HK-2 (cell line): ENCODE measurements around the gene MBNL1.
"Not testable (repeated sequence)": the region's sequence is repeated elsewhere in the genome, so short reads cannot be mapped to it uniquely, and the experiment has no call there.

Source experiments
- DNase-seq: peaks from one replicate; pipeline ENCODE4 v3.0.0-alpha.2; 2018; ENCODE audit not compliant: unreplicated experiment

MBNL1 gene

GRCh38 chr3:152377184-152377570, 108.4 kb downstream of the MBNL1 start:
- DNase-seq, result no peak

DNA sequence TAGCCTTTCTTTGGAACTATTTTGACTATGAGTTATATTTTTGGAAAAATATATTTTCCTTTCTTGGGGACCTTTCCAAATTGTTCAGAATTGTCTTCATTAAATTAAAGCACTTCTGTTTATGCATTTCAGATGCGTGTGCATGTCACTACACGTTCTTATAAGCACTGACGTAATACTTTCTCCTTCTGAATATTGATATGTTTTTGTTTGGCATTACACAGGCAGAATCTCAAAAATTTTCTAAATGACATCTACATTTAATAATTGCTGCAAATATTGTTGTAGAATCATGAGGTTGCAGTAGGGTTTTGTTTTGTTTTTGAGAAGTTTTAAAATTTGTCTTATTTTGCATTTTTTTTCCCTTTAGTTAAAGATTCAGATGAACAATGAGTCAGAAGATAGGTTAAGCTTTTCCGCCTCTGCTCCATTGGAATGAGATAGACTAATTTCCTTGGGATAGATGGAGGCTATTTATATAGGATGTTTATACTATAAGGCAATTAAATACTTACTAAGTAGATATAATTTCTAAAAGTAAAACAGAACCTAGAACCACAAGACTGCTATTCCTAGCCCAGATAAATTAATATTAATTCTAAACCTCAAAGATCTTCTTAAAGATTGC, 110.8 kb downstream of the MBNL1 start:
- no peak for DNase-seq

DNA sequence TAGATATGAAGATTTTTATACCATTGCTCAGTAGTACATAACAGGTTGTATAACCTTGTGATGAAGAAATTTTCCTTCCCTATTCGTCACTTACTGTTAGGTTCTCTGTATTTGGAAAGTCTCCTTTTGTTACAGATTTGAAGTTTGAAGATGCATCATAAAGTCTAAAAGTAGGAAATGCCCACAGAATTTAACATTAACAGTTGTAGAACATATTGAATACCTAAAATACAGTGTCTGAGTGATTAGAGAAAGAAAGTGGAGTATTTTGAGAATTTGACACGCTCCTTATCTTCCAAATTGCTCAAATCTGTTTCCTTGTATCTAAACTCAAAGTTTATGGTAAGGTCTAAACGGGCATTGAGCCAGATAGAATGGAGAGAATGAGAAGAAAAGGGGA, 111.3 kb downstream of the MBNL1 start:
- no peak for DNase-seq

GRCh38 chr3:152381881-152382295, 113.2 kb downstream of the MBNL1 start:
- DNase-seq, result no peak

GRCh38 chr3:152382312-152383135, 113.8 kb downstream of the MBNL1 start:
- DNase-seq, result no peak

DNA sequence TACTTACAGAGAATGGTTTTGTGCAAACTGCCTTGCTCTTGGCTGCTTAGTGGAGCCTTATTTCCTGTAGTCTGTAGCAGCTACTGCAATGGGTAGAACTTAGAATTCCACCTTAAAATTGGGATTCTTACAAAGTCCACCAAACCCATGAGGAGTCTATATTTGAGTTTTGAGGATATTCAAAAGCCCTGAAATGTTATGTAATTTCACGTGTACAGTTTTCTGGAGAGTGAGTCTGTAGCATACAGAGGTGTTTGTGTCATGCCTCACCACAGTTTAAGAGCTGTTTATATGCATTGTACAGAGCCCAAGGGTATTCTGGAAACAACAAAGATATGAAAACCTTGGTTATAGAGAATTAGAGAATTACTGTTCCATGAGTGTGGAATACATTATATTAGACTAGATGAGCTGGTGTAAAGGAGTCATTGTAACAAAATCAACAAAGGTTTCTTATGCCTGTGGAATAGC, 114.4 kb downstream of the MBNL1 start:
- no peak for DNase-seq

DNA sequence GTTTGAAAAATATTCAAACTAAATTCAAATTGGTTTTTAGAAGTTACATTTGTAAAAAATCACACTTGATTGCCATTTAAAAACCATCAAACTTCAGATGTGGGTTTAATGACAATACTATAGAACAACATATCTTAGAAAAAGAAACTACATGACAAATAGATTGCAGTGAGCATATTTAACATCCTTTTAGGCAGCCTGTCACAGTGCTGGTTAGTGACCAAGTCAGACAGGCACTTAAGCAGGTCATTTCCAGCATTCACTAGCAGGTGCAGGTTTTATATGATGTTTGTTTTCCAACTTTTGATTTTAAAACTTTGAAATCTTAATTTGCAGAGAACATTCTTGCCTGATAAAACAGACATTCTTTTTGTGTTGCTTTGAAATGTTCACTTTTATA, 115.7 kb downstream of the MBNL1 start:
- DNase-seq, result no peak

- DNase-seq, result no peak
Measured at GRCh38 chr3:152385761-152386160, 117.0 kb downstream of the MBNL1 start.

DNA sequence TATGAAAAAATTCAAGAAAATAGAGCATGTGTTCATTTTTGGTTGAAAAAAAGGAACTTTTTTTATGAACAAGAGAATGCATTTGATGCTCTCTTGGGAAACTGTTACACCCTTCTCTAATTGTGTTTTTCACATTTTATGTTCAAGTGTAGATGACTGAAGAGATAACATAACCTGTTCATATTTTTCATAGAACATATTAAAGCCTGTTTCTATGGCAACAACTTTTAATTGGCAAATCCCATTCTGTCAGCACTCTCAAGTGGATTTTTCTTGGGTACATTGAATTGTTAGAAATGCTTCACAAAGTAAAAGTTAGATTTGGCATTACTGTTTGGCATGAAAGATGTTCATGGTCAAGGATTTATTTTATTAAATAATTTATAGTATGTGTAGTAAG, 117.5 kb downstream of the MBNL1 start:
- DNase-seq, result no peak

- no peak for DNase-seq
Measured at GRCh38 chr3:152388631-152389030, 119.9 kb downstream of the MBNL1 start.

DNA sequence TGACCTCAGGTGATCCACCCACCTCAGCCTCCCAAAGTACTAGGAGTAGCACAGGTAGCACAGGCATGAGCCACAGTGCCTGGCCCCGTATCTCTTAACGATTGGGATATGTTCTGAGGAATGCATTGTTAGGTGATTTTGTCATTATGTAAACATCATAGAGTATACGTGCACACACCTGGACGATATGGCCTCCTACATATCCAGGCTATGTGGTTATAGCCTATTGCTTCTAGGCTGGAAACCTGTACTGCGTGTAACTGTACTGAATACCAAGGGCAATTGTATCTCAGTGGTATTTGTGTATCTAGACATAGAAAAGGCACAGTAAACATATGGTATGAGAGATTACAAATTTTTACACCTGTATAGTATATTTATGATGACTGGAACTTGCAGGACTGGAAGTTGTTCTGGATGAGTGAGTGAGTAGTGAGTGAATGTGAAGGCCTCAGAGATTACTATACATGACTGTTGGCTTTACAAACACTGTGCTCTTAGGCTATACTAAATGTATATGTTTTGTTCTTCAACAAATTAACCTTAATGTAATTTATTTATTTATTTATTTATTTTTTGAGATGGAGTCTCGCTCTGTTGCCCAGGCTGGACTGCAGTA, 120.7 kb downstream of the MBNL1 start:
- DNase-seq, result no peak

- DNase-seq, result no peak
Measured at GRCh38 chr3:152390647-152391046, 121.9 kb downstream of the MBNL1 start.

- no peak for DNase-seq
Measured at GRCh38 chr3:152391671-152392070, 122.9 kb downstream of the MBNL1 start.

- no peak for DNase-seq
Measured at GRCh38 chr3:152392272-152392880, 123.6 kb downstream of the MBNL1 start.

DNA sequence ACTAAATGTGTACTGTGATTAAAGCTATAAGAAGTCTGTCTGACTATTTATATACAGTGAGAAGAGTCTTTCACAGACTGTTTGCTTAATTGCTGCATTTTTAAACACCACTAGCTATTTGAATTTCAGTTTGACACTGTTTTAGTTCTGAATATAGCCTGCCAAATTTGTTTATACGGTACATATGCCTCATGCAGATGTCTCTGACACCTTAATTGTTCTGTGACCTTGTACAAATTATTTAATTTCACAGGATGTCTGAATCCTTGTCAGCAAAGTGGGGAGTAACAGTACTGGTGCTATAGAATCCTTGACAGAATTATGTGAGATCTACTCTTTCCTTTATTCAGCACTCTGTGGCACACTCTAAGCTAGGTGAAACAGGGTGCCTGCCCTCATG, 125.5 kb downstream of the MBNL1 start:
- no peak for DNase-seq

DNA sequence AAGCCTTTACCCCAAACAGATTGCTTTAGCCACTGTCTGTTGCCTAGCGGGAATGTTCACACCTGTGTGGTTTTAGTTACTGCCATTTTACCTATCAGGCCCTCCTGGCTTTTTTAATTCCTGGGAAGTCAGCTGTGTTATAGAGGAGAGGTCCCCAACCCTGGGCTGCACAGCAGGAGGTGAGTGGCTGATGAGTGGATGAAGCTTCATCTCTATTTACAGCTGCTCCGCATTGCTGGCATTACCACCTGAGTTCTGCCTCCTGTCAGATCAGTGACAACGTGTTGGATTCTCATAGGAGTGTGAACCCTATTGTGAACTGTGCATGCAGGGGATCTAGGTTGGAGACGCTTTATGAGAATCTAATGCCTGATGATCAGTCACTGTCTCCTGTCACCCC, 127.0 kb downstream of the MBNL1 start:
- DNase-seq, result no peak

DNA sequence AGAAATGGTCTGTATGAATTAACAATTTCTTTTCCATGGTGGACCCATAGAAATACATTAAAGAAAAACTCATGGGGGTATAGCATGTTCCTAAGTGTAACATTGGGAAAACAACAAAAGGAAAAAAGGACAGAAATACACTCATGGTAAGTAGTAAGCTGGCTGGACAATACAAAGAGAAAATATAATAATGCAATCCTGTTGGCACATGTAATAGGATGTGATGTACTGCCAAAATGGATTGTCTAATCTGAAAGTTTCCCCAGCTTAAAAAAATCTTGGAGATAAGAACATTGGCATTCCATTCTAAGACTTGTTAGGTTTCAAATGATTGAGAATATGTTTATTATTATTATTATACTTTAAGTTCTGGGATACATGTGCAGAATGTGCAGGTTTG, 128.1 kb downstream of the MBNL1 start:
- DNase-seq, result no peak

GRCh38 chr3:152397348-152397747, 128.6 kb downstream of the MBNL1 start:
- not testable (repeated sequence) for DNase-seq

GRCh38 chr3:152398495-152398894, 129.8 kb downstream of the MBNL1 start:
- DNase-seq, result no peak

DNA sequence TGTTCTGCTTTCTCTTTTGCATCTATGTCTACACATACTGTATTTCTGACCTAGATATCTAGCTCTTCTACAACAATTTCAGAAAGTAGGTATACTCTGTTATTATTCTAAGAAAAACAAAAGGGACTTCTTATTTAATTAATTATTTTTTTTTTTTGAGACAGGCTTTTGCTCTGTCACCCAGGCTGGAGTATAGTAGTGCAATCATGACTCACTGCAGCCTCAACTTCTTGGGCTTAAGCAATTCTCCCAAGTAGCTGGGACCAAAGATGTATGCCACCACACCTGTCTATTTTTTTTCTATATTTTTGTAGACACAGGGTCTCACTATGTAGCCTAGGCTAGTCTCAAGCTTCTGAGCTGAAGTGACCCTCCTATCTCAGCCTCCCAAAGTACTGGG, 130.6 kb downstream of the MBNL1 start:
- no peak for DNase-seq

GRCh38 chr3:152400887-152401286, 132.2 kb downstream of the MBNL1 start:
- no peak for DNase-seq

DNA sequence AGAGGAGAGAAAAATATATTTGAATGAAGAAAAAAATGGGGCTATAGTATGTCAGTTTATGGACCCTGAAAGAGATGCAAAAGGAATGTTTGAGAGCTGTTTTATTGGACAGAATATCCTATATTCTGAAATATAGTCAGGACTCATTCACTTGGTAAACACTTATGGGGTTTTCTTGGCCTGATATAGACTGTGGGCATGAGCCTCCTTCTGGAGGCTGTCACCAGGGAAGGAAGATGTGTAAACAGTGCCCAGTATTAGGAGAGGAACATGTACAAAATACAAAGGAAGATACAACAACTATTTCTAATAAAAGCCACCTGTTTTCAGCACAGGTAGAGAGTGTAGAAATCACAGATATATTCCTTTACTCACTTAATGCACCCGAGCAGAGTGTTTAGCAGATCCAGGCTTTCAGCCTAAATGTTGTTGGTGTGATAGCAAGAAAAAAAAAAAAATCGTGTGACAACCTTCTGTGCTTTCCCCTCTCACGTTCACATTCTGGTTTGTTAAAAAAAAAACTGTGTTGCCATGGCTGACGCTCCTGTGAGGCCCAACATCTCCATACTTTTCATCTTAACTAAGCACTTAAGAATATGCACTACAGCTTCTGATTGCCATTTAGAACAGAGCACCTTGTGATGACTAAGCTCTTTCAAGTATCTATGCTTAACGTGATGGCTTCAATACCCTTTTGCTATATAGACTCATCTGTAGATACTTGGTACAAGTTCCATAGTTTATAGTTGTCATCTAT, 134.1 kb downstream of the MBNL1 start:
- DNase-seq, result no peak
